Rectal smooth muscle tissue (tissue), 1 donor: ENCODE data around the gene CACNB3.
A peak's percentile ranks its signal among the peaks of the same experiment; 100 is the strongest.

Experiments
- H3K27ac ChIP-seq: one replicate; pipeline ENCODE4 v1.7.0; 2013; ENCODE audit warnings: low read depth, low read length, inconsistent platforms
- H3K27me3 ChIP-seq: one replicate; pipeline ENCODE4 v1.7.0; 2013; ENCODE audit warnings: low read length; ENCODE audit not compliant: control insufficient read depth, insufficient read depth
- H3K36me3 ChIP-seq: one replicate; pipeline ENCODE4 v1.7.0; 2013; ENCODE audit warnings: low read length; ENCODE audit not compliant: control insufficient read depth, insufficient read depth
- H3K4me1 ChIP-seq: one replicate; pipeline ENCODE4 v1.7.0; 2013; ENCODE audit warnings: low read length; ENCODE audit not compliant: control insufficient read depth, insufficient read depth
- H3K4me3 ChIP-seq: one replicate; pipeline ENCODE4 v1.7.0; 2013; ENCODE audit warnings: low read length
- H3K9ac ChIP-seq: one replicate; pipeline ENCODE4 v1.7.0; 2013; ENCODE audit warnings: low read length

Gene CACNB3

DNA sequence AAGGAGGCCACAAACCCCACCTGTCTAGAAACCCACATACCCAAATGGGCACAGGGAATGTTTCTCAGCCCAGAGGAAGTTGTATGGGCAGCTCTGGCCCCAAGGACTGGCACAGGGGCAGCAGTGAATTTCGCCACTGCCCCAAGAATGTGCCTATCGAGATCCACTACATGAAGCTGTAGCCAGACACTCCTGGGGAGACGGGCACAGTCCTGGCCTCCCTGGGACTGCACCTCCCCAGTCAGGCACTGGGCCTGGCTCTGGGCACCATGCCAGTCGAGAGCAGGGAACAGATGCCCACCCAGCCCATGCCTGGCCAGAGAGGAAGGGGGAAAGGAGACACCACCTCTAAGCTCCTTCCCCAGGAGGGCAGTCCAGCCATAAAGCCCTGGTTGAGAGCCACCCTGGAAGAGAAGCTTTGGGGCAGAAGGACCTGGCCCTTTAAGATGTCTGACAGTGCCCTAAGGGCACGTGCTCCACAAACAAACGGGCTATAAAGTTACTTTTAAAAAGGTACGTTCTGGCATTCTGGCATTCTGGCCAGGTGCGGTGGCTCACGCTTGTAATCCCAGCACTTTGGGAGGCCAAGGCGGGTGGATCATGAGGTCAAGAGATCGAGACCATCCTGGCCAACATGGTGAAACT lies 37.8 kb upstream of the CACNB3 start:
- H3K9ac ChIP-seq: no peak overlapping the region

DNA sequence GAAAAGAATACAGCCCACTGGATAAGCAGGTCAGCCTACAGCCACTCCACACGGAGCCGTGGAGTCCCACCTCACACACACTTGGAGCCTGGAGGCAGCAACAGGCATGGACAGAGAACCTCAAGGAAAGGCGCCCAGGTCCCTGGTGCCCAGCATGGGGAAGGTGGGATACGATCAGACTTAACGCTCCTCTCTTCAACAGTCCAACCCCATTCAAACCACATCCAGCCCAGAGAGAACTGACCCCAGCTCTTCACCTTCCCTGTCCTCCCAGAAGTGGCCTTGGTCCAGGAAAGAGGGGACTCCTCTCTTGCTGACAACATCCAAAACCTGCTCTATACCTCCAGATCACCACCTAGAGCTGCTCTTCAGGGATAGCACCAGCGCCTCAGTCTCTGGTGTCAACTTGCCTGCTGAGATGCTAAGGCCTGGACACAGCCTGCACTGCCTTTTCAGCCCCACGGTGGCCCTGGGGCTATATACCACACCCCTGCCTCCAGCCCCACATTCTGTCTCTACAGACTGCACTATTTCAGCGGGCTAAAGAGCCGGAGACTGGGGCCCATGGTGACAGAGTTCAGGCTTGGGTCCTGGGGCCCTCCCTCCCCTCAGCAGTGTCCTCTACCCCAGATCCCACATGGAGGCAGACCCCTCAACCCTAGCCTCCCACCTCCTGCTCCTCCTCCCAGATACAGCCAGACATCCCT lies 36.4 kb upstream of the CACNB3 start:
- Histone ChIP-seq H3K27ac (no peak overlapping the region), H3K9ac (no peak overlapping the region), H3K36me3 (peaks cover 11% of the 10 kb centered on the region), H3K4me1 (peaks cover 3% of the 10 kb centered on the region), H3K27me3 (no peaks in the 10 kb centered on the region), H3K4me3 (no peak overlapping the region)

More for the DNA sequence above, 37.8 kb upstream of the CACNB3 start:
- H3K27ac ChIP-seq: no peak overlapping the region
- no peak overlapping the region for H3K4me3 ChIP-seq
- no peaks in the 10 kb centered on the region for H3K27me3 ChIP-seq
- H3K4me1 ChIP-seq: peaks cover 2% of the 10 kb centered on the region
- peaks cover 13% of the 10 kb centered on the region for H3K36me3 ChIP-seq

DNA sequence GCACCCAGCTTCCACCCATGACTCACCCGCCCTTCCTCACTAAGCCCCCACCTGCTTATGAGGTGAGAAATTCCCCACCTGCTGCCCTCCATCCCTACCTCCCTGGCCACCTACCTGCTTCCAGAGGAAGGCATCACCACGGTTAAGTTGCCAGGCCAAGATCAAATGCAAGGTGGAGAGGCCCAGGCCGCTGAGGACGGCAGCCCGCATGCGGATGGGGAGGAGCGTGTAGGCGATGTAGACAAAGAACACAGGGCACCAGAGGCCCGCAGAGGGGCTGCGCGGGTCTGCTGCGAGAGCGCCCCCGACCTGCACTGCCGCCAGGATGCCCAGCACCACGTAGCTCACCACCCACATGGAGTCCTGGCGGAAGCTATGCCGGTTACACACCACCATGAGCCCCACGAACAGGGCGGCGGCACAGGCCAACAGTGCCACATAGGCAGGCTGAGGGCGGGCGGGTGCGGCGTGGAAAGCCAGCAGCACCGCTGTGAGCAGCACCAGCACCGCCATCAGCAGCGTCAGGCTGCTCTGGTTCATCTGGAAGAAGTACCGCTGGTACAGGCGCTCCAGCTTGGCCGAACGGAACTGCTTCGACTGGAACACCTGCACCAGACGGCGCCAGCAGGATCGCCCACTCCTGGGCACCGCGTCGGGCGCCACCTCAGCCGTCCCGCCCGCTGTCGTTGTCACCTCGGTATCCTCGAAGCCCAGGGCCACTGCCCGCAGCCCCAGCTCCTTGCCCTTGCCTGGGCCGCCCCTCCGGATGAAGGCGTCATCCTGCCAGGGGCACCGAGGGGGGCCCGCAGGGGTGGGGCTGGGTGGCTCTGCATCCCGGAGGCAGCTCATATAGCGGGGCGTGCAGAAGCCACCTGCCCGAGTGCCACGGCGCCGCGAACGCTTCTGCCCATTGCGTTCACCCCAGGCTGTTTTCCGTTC lies 35.6 kb upstream of the CACNB3 start:
- H3K9ac ChIP-seq: no peak overlapping the region
- H3K27ac ChIP-seq: no peak overlapping the region
- H3K4me3 ChIP-seq: no peak overlapping the region
- H3K4me1 ChIP-seq: peaks cover 11% of the 10 kb centered on the region
- peaks cover 11% of the 10 kb centered on the region for H3K36me3 ChIP-seq
- no peaks in the 10 kb centered on the region for H3K27me3 ChIP-seq

DNA sequence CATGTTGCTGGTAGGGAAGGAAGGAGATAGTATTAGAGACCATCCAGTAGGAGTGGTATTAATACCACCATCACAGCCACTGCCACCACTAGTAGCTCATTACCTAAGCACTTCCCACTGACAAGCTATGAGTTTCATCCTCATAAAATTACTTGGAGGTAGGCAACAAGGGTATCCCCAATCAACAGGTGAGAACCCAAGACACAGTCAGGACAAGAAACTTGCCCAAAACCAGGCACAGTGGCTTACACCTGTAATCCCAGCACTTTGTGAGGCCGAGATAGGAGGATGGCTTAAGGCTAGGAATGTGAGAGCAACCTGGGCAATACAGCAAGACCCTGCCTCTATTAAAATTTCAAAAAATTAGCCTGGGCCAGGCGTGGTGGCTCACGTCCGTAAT lies 34.9 kb upstream of the CACNB3 start:
- H3K4me1 ChIP-seq: peaks cover 12% of the 10 kb centered on the region
- no peak overlapping the region for H3K27ac ChIP-seq
- no peaks in the 10 kb centered on the region for H3K27me3 ChIP-seq
- H3K36me3 ChIP-seq: peaks cover 6% of the 10 kb centered on the region
- no peak overlapping the region for H3K4me3 ChIP-seq
- H3K9ac ChIP-seq: no peak overlapping the region

DNA sequence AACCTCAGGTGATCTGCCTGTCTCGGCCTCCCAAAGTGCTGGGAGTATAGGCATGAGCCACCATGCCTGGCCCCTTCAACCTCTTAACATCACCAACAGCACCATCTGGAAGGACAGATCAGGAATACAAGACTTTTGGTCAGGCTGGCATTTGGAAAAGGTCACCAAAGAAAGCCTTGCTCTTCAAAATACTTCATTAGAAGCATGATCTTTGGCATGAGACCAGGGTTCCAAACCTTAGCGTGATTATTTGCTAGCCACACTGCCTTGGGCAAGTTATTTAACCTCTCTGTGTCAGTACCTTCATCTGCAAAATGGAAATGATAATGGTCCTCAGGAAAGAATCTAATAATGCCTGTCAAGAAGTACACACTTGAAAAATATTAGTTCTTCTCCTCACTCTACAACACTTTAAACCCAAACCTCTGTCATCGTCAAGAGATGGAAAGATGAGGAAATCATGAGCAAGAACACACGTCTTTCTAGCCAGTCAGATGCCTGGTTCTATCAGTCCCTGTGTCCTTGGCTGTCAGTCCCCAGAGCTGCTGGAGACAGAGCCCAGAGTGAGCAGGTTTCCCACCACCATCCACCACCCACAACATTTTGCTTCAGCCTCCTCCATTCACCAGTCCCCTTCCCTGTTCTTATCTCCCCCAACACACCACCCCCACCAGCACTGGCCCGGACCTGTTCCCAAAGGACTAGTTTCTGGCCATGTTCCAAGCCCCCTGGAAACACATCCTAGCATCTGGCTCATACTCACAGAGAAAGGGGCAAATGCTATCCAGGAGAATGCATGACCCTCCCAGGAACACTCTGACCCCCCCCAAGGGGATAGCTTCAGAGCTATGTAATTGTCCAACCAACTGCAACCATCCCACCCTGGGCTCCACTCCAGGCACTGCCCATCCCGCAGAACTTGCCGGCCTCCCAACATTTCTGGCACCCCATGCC lies 31.4 kb upstream of the CACNB3 start:
- H3K9ac ChIP-seq: no peak overlapping the region
- peaks cover 2% of the 10 kb centered on the region for H3K27me3 ChIP-seq
- H3K27ac ChIP-seq: no peak overlapping the region
- peaks cover 15% of the 10 kb centered on the region for H3K4me1 ChIP-seq
- H3K36me3 ChIP-seq: peaks cover 4% of the 10 kb centered on the region
- peak overlapping the region; percentile 87 for H3K4me3 ChIP-seq

DNA sequence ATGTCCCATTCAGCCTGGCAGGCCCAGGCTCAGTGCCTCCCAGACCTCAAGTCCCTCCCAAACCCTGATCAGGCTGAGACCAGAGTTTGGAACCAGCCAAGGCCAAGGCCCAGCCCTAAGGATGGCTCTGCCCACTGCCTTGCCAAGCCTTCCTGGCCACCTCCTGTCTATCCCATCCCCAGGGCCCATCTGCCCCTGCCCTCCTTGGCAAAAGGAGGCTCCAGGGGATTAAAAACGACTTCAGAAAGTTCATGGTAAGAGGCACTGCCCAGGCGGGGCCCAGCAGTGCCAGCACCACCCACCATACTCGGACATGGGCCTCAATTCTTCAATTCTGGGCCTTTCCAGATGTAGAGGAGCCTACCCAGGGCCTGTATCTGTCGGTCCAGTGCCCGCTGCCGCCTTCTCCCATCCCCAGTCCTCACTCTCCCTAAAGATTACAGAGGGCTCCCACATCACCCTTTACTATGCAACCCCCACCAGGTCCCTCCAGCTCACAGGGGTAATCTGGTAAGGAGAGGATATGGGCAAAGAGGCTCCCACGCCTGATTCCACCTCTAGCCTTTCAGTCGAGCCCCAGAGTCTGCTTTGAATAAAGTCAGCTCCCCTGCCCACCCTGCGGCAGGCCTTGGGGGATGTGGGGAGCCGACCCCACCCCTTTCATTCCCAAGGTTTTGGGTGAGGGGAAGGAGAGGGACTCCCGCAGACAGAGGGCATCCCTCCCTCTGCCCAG lies 30.3 kb upstream of the CACNB3 start:
- H3K4me1 ChIP-seq: peaks cover 15% of the 10 kb centered on the region
- peak overlapping the region; percentile 90 for H3K9ac ChIP-seq
- peak overlapping the region; percentile 87 for H3K4me3 ChIP-seq
- H3K36me3 ChIP-seq: no peaks in the 10 kb centered on the region
- peak overlapping the region; percentile 63 for H3K27ac ChIP-seq
- H3K27me3 ChIP-seq: peaks cover 2% of the 10 kb centered on the region

DNA sequence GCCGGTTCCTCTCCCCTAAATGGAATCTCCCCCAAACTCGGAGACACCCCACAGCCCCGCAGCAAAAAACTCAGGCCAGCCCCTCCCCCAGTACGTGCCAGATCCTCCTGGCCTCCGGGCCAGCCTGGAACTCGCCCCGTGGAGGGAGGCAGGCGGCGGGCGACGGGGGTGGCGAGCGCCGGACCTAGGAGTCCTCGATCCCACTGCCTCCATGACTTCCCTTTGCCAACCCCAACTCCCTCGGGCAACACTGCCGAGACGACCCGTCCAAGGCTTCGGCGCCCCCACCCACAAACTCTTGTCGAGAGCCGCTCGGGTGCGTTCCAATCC lies 29.8 kb upstream of the CACNB3 start:
- H3K4me3 ChIP-seq: peak overlapping the region; percentile 87
- peaks cover 2% of the 10 kb centered on the region for H3K27me3 ChIP-seq
- H3K36me3 ChIP-seq: no peaks in the 10 kb centered on the region
- H3K27ac ChIP-seq: peak overlapping the region; percentile 63
- peak overlapping the region; percentile 90 for H3K9ac ChIP-seq
- peaks cover 15% of the 10 kb centered on the region for H3K4me1 ChIP-seq

DNA sequence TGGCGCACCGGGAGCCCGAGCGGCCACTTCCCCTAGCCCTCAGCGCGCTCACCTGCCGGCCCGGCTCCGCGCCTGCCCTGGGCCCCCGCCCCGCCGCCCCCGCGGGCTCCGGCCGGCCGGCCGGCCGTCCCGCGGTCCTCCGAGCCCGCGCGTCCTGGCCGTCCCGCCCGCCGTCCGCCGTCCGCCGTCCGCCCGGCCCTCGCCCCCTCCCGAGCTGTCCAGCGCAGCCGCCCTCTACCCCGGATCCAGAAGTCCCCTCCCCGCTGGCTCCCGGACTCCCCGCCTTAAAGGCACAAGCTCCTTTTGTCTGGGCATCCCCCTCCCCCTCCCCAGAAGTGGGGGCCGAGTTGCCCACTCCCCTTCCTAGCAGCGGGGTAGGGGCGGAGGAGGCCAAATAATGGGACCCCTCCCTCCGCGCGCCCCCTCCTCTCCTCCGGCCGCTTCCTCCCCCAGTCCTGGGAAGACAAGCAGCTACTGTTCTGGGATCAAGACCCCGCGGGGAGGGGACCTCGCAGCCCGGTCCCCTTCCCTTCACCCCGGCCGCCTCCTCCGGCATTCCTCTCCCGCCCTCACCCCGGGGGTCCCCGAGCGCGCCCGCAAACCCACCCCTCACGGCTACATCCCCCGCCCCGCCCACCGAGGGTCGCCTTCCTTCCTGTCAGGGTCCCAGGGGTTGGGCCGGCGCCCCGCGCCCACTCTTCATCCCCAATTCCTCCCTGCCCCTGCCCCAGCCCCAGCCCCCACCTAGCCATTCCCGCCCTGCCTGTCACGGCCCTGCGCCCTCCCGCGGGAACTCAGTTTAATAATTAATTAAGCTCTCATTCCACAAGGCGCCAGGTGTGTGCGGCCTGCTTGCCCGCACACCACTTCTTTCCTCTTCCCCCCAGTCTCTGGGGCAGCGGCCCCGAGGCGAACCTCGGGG lies 29.2 kb upstream of the CACNB3 start, which contains the start of gene ADCY6:
Gene ADCY6 (minus strand): TSS at position 236 of the 922 bp plus-strand sequence. CDS start 5,655 bp downstream, outside the sequence.
- Histone ChIP-seq H3K4me3 (peak within 1 kb of the TSS; percentile 87), H3K27ac (peak within 1 kb of the TSS; percentile 85), H3K27me3 (peaks cover 2% of the 10 kb centered on the region), H3K9ac (peak within 1 kb of the TSS; percentile 90), H3K4me1 (peaks cover 15% of the 10 kb centered on the region), H3K36me3 (no peaks in the 10 kb centered on the region)

DNA sequence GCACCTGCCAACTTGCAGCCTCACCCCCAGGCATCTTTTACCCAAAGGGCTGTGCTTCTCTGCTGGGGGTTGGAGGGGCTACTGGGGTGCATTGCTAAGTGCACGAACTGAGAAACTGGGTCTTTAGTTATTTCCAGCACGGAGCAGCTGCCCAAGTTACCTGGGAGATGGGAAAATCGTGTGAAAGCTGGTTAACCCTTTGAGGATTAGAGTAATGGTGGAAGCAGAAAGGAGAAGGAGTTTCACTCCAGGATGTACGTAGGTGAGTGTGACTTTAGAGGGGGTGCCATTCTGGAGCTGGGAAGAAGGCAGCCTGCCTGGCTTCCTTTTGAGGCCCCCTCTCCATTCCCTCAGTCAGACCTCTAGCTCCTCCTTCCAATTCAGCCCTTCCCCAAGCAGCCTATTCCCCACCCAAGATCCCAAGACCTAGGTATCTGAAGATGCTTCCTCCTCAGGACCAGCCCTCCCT lies 28.4 kb upstream of the CACNB3 start:
- no peak overlapping the region for H3K9ac ChIP-seq
- no peak overlapping the region for H3K27ac ChIP-seq
- peaks cover 15% of the 10 kb centered on the region for H3K4me1 ChIP-seq
- no peaks in the 10 kb centered on the region for H3K36me3 ChIP-seq
- H3K27me3 ChIP-seq: peaks cover 2% of the 10 kb centered on the region
- H3K4me3 ChIP-seq: peak overlapping the region; percentile 87

DNA sequence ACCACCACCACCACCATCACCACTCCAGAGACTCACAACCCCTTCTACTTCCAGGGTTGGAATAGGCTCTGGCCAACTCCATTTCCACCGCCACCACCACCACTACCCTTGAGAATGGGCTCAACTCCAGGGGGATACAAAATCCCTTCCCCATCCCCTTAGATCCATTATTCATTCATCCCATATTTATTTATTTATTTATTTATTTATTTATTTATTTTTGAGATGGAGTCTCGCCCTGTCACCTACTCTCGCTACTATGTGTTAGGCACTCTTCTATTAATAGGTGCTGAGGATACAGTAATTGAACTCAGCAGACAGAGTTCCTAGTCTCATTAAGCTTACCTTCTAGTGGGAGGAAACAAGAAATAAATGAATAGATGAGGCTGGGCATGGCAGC lies 24.6 kb upstream of the CACNB3 start:
- H3K27me3 ChIP-seq: peaks cover 2% of the 10 kb centered on the region
- no peak overlapping the region for H3K27ac ChIP-seq
- H3K9ac ChIP-seq: no peak overlapping the region
- peaks cover 5% of the 10 kb centered on the region for H3K4me1 ChIP-seq
- H3K36me3 ChIP-seq: no peaks in the 10 kb centered on the region
- no peak overlapping the region for H3K4me3 ChIP-seq
